H1 (cell line): ENCODE data around the gene IGSF1. TPM values are rescaled to one million over a fixed set of nuclear protein-coding genes. Genes with fewer than 3 reads are reported as not detected.

Source experiments
- CHD1 ChIP-seq: IDR thresholded peaks from 2 replicates; pipeline ENCODE4 v1.6.1; 2012; ENCODE audit warnings: low read depth, low read length, improper control_type of control experiment
- JUND ChIP-seq: IDR thresholded peaks from 2 replicates; pipeline ENCODE4 v1.6.1; 2011; ENCODE audit warnings: mild to moderate bottlenecking, improper control_type of control experiment, low read length
- POLR2AphosphoS5 ChIP-seq: IDR thresholded peaks from 2 replicates; pipeline ENCODE4 v1.6.1; 2011; ENCODE audit warnings: low read depth, low read length
- SIN3A ChIP-seq, 2 experiments: IDR thresholded peaks in 1 of 2; conservative IDR thresholded peaks in 1 of 2; 2 replicates each; pipeline ENCODE4 v1.6.1; 2011 to 2012; ENCODE audit warnings: low read length in 2 of 2, improper control_type of control experiment in 1 of 2, low read depth in 1 of 2, mild to moderate bottlenecking in 1 of 2
- TAF1 ChIP-seq: IDR thresholded peaks from 2 replicates; pipeline ENCODE4 v1.6.1; 2011; ENCODE audit warnings: mild to moderate bottlenecking, low read depth, low read length
- polyA plus RNA-seq, 7 experiments: library from polyadenylated mRNA; depleted of rRNA in 3 of 7; stranded (reverse) in 5 of 7; unstranded in 2 of 7; fragments of >200 nt in 5 of 7; fragments of 200-250 nt in 2 of 7; gene quantifications; 1 replicate in 5 of 7; 2 replicates in 1 of 7; 4 replicates in 1 of 7; pipeline versions ENCODE4 v1.2.1 to v1.2.3, GENCODE V29; 2011 to 2013; ENCODE audit warnings: missing spikeins in 2 of 7, mixed read lengths in 2 of 7
- total RNA-seq: library from RNA; stranded (reverse); fragmentation: NEBNext Ultra II Directional; extraction: Animal tissue kit (Norgen Biotek cat#: 25700); gene quantifications from 2 replicates; pipeline ENCODE4 v1.2.1, GENCODE V29; 2021

The IGSF1 gene
- total and polyA plus RNA-seq, 2 of the 8 experiments (the other 6 are each of a cell fraction or from before 2014, with no cell fraction given) = 23.1 to 39.9 TPM

DNA sequence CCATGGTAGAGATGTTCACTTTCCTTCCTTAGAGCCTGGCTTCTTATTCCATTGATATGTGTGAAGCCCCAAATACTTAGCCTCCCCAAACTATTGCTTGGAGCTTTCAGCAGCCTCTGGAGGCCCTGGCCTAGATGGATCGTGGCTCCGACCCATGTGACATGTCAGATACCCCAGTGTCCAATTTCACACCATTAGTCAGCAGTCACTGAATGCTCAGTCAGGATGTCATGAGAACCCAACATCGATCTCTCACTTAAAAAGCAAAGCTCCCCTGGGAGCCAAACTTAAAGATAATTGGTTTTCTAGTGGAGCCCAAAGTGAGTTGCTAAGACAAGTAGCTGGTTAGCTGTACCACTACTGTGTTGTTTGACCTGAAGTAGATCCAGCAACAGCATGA lies 41.6 kb upstream of the IGSF1 start (continued):
- TF ChIP-seq POLR2AphosphoS5 = no peak
- TF ChIP-seq CHD1 = no peak
- no peak for TF ChIP-seq TAF1
- TF ChIP-seq JUND = no peak
- TF ChIP-seq SIN3A (conservative IDR thresholded peaks at IDR 0.05 in 1 of 2, IDR thresholded peaks at IDR 0.05 in 1 of 2; ENCODE audit: low read depth in 1 of 2, low read length in 2 of 2) = no peak
